ENCODE measurements around the gene SLC44A3. TPM values are rescaled to one million over a fixed set of nuclear protein-coding genes. Genes with fewer than 3 reads are reported as not detected.

Gene SLC44A3
- total and polyA plus RNA-seq, 4 donors = 9.3 to 31.8 (median 11.6) TPM

DNA sequence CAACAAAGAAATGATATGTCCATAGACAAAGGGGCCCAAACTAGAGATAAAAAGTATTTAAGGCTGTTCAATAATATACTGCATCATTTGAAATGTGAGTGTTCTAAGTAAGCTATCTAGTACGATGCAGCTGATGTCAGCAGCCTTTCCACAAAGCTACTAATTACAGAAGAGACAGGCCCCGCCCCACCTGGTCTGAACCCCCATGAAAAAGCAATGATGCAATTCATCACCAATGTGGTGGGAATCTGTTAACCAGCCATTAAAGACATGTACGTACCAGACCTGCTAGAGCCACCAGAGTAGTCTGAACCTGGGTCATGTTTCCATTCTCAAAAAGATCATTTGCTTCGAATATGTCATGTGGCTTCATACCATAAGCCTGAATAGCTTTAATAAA lies 81.7 kb downstream of the SLC44A3 start:
- H3K4me3 ChIP-seq = no peak overlapping the region
- H3K9me3 ChIP-seq (ENCODE audit: control insufficient read depth in 4 of 4, insufficient read depth in 3 of 4, low read length in 3 of 4) = no peaks in the 10 kb centered on the region
- H3K27me3 ChIP-seq (ENCODE audit: control insufficient read depth in 3 of 3, insufficient read depth in 3 of 3, low read length in 2 of 3) = no peaks in the 10 kb centered on the region
- peaks cover 0 to 10% (median 0%) of the 10 kb centered on the region in 5 donors for H3K4me1 ChIP-seq (ENCODE audit: control insufficient read depth in 5 of 5, insufficient read depth in 5 of 5, low read length in 5 of 5)
- WGBS, 2 donors = 91 to 92% methylated on average over 4 of the region's 4 CpGs
- TF ChIP-seq, protein P1, sequence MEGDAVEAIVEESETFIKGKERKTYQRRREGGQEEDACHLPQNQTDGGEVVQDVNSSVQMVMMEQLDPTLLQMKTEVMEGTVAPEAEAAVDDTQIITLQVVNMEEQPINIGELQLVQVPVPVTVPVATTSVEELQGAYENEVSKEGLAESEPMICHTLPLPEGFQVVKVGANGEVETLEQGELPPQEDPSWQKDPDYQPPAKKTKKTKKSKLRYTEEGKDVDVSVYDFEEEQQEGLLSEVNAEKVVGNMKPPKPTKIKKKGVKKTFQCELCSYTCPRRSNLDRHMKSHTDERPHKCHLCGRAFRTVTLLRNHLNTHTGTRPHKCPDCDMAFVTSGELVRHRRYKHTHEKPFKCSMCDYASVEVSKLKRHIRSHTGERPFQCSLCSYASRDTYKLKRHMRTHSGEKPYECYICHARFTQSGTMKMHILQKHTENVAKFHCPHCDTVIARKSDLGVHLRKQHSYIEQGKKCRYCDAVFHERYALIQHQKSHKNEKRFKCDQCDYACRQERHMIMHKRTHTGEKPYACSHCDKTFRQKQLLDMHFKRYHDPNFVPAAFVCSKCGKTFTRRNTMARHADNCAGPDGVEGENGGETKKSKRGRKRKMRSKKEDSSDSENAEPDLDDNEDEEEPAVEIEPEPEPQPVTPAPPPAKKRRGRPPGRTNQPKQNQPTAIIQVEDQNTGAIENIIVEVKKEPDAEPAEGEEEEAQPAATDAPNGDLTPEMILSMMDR (IDR thresholded peaks at IDR 0.05; ENCODE audit: control extremely low read depth, extremely low read depth) = no peak
- ATAC-seq (ENCODE audit: insufficient read depth, low FRiP score) (no peak), DNase-seq (no peak)
- H3K27ac ChIP-seq (ENCODE audit: low read depth in 1 of 2, low read length in 1 of 2) = no peak overlapping the region
- peaks cover 7 to 40% (median 20%) of the 10 kb centered on the region in 4 donors for H3K36me3 ChIP-seq (ENCODE audit: control insufficient read depth in 4 of 4, insufficient read depth in 4 of 4, low read length in 4 of 4)
- H3K9ac ChIP-seq (ENCODE audit: insufficient read depth in 1 of 2, low read length in 2 of 2) = no peak overlapping the region

DNA sequence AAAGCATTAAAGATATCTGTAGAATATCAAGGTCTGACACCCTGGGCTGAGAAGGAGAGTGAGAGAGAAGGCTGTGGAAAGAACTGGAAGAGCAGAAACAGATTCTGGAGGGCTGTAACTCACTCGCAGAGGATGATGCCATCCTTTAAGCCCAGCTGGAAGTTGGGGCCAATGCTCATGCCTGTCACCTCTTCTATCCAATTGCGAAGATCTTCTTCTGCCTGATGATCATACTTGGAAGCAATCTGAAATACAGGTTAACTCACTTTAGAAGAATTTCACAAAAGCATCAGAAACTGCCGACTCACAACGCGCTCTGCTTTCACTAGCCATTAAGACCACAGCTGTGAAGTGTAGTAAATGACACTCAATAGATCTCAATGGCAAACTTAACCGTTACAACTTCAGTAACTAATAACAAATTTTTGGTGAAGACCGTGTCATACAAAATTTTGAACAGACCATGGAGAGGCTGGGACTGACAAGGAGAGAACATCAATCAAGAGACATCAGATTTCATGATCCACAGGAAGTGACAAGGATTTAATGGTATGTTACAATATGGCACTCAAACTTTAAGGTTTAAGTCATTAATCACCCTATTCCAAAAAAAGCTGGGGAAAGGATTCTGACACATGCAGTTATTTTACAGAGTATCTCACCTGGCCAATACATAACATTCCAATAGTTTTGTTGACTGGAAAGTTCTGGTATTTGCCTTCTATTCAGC lies 83.3 kb downstream of the SLC44A3 start:
- no peak overlapping the region for H3K4me3 ChIP-seq
- H3K9ac ChIP-seq (ENCODE audit: insufficient read depth in 1 of 2, low read length in 2 of 2) = no peak overlapping the region
- ATAC-seq (ENCODE audit: insufficient read depth, low FRiP score) (no peak), DNase-seq (no peak)
- peaks cover 0 to 10% (median 0%) of the 10 kb centered on the region in 5 donors for H3K4me1 ChIP-seq (ENCODE audit: control insufficient read depth in 5 of 5, insufficient read depth in 5 of 5, low read length in 5 of 5)
- WGBS, 2 donors = 84 to 90% methylated on average over 7 of the region's 7 CpGs
- peaks cover 7 to 32% (median 14%) of the 10 kb centered on the region in 4 donors for H3K36me3 ChIP-seq (ENCODE audit: control insufficient read depth in 4 of 4, insufficient read depth in 4 of 4, low read length in 4 of 4)
- no peak overlapping the region for H3K27ac ChIP-seq (ENCODE audit: low read depth in 1 of 2, low read length in 1 of 2)
- H3K27me3 ChIP-seq (ENCODE audit: control insufficient read depth in 3 of 3, insufficient read depth in 3 of 3, low read length in 2 of 3) = no peaks in the 10 kb centered on the region
- H3K9me3 ChIP-seq (ENCODE audit: control insufficient read depth in 4 of 4, insufficient read depth in 3 of 4, low read length in 3 of 4) = no peaks in the 10 kb centered on the region
- TF ChIP-seq, protein P1 (IDR thresholded peaks at IDR 0.05; ENCODE audit: control extremely low read depth, extremely low read depth) = no peak

DNA sequence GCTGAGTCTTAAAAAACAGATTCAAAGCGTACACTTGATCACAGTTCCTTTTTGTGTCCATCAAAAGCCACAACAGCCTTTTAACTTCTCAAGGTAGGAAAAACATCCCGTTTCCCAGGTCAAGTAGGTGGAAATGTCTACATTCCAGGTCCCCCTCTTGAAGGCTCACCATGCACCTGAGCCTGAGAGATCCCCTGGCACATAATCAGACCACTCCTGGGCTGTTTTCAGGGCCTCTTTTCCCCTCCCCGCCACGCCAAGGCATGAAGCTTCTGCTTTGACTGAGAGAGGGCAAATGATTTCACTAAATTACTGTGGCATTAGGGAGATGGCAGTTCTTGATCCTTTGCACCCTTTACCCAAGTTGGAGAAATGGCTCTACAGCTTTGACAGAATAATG lies 85.0 kb downstream of the SLC44A3 start:
- H3K4me3 ChIP-seq = no peak overlapping the region
- H3K4me1 ChIP-seq (ENCODE audit: control insufficient read depth in 5 of 5, insufficient read depth in 5 of 5, low read length in 5 of 5) = peaks cover 0 to 13% (median 3%) of the 10 kb centered on the region in 5 donors
- H3K9me3 ChIP-seq (ENCODE audit: control insufficient read depth in 4 of 4, insufficient read depth in 3 of 4, low read length in 3 of 4) = no peaks in the 10 kb centered on the region
- H3K27me3 ChIP-seq (ENCODE audit: control insufficient read depth in 3 of 3, insufficient read depth in 3 of 3, low read length in 2 of 3) = no peaks in the 10 kb centered on the region
- H3K9ac ChIP-seq (ENCODE audit: insufficient read depth in 1 of 2, low read length in 2 of 2) = no peak overlapping the region
- H3K27ac ChIP-seq (ENCODE audit: low read depth in 1 of 2, low read length in 1 of 2) = no peak overlapping the region
- WGBS, 2 donors = 73 to 84% methylated on average over 4 of the region's 4 CpGs
- peaks cover 4 to 21% (median 10%) of the 10 kb centered on the region in 4 donors for H3K36me3 ChIP-seq (ENCODE audit: control insufficient read depth in 4 of 4, insufficient read depth in 4 of 4, low read length in 4 of 4)
- TF ChIP-seq, protein P1 (IDR thresholded peaks at IDR 0.05; ENCODE audit: control extremely low read depth, extremely low read depth) = no peak
- DNase-seq (no peak), ATAC-seq (ENCODE audit: insufficient read depth, low FRiP score) (no peak)
